HEK293 (cell line): ENCODE measurements around the gene KSR1.

Experiments
- CTCF ChIA-PET: fragments of 350-600 bp; formaldehyde crosslinking; extraction: SDS; loops from one replicate; lab custom pipeline; 2021; ENCODE audit warnings: antibody characterized with exemption; lab: Yijun Ruan, JAX
- POLR2A ChIA-PET: fragments of 300-600 bp; formaldehyde crosslinking; extraction: SDS; loops from one replicate; lab custom pipeline; 2020; ENCODE audit warnings: antibody characterized with exemption, inconsistent platforms; lab: Yijun Ruan, JAX
- H3K27ac ChIP-seq: fragments of 200-500 bp; sonication (Bioruptor generic); 2 replicates; pipeline ENCODE4 v1.5.1; 2014; ENCODE audit warnings: low read depth, low read length, control low read depth, inconsistent platforms; ENCODE audit errors: extremely low read depth
- H3K36me3 ChIP-seq, 2 experiments: fragments of 200-500 bp in 1 of 2; sonication (Bioruptor generic) in 1 of 2; 1 replicate in 1 of 2; 2 replicates in 1 of 2; pipeline ENCODE4 v1.5.1; 2014 to 2017; ENCODE audit warnings: inconsistent platforms in 2 of 2, low read length in 2 of 2; ENCODE audit not compliant: control insufficient read depth in 2 of 2, insufficient read depth in 1 of 2
- H3K4me1 ChIP-seq: fragments of 200-500 bp; sonication (Bioruptor generic); 2 replicates; pipeline ENCODE4 v1.5.1; 2014; ENCODE audit warnings: mild to moderate bottlenecking, low read length, inconsistent platforms; ENCODE audit not compliant: control insufficient read depth, insufficient read depth
- H3K4me3 ChIP-seq: 2 replicates; pipeline ENCODE4 v1.5.1; 2011; ENCODE audit warnings: low read depth, mild to moderate bottlenecking, control low read depth, low read length, moderate library complexity
- H3K9me3 ChIP-seq: fragments of 200-500 bp; sonication (Bioruptor generic); 2 replicates; pipeline ENCODE4 v1.5.1; 2014; ENCODE audit warnings: low read depth, low read length, inconsistent platforms; ENCODE audit not compliant: control insufficient read depth, insufficient read depth
- KLF1 ChIP-seq: fragments of 450-650 bp; formaldehyde crosslinking; IDR thresholded peaks from 2 replicates; pipeline ENCODE4 v1.5.1; 2016; ENCODE audit warnings: missing biosample characterization, missing genetic modification characterization
- SALL2 ChIP-seq: fragments of 450-650 bp; formaldehyde crosslinking; IDR thresholded peaks from 2 replicates; pipeline ENCODE4 v1.5.0; 2017; ENCODE audit warnings: missing biosample characterization, mild to moderate bottlenecking, missing genetic modification characterization, borderline replicate concordance
- SP7 ChIP-seq: fragments of 450-650 bp; formaldehyde crosslinking; IDR thresholded peaks from 2 replicates; pipeline ENCODE4 v1.5.1; 2016; ENCODE audit warnings: missing biosample characterization, missing genetic modification characterization
- ZBTB10 ChIP-seq: fragments of 450-650 bp; formaldehyde crosslinking; IDR thresholded peaks from 2 replicates; pipeline ENCODE4 v1.5.1; 2016; ENCODE audit warnings: missing biosample characterization, missing genetic modification characterization
- ZFP37 ChIP-seq: fragments of 450-650 bp; formaldehyde crosslinking; IDR thresholded peaks from 2 replicates; pipeline ENCODE4 v1.5.1; 2016; ENCODE audit warnings: missing biosample characterization, missing genetic modification characterization
- ZNF10 ChIP-seq: fragments of 450-650 bp; formaldehyde crosslinking; IDR thresholded peaks from 2 replicates; pipeline ENCODE4 v1.5.1; 2017; ENCODE audit warnings: missing biosample characterization, missing genetic modification characterization
- ZNF16 ChIP-seq: fragments of 450-650 bp; formaldehyde crosslinking; IDR thresholded peaks from 2 replicates; pipeline ENCODE4 v1.5.1; 2016; ENCODE audit warnings: low read depth, missing biosample characterization, missing genetic modification characterization
- ZNF26 ChIP-seq: fragments of 450-650 bp; formaldehyde crosslinking; IDR thresholded peaks from 2 replicates; pipeline ENCODE4 v1.5.1; 2016; ENCODE audit warnings: missing biosample characterization, missing genetic modification characterization
- ZNF404 ChIP-seq: fragments of 450-650 bp; formaldehyde crosslinking; IDR thresholded peaks from 2 replicates; pipeline ENCODE4 v1.5.1; 2017; ENCODE audit warnings: missing biosample characterization, missing genetic modification characterization
- ZNF501 ChIP-seq: fragments of 450-650 bp; formaldehyde crosslinking; IDR thresholded peaks from 2 replicates; pipeline ENCODE4 v1.5.1; 2016; ENCODE audit warnings: missing biosample characterization, missing genetic modification characterization
- ZNF513 ChIP-seq: fragments of 450-650 bp; IDR thresholded peaks from 2 replicates; pipeline ENCODE4 v1.5.1; 2018; ENCODE audit warnings: missing biosample characterization, missing genetic modification characterization
- ZNF544 ChIP-seq: fragments of 450-650 bp; formaldehyde crosslinking; IDR thresholded peaks from 2 replicates; pipeline ENCODE4 v1.5.0; 2017; ENCODE audit warnings: missing biosample characterization, missing genetic modification characterization
- ZNF571 ChIP-seq: fragments of 450-650 bp; formaldehyde crosslinking; IDR thresholded peaks from 2 replicates; pipeline ENCODE4 v1.5.0; 2017; ENCODE audit warnings: missing biosample characterization, missing genetic modification characterization
- ZNF585B ChIP-seq: fragments of 450-650 bp; formaldehyde crosslinking; IDR thresholded peaks from 2 replicates; pipeline ENCODE4 v1.5.1; 2016; ENCODE audit warnings: missing biosample characterization, missing genetic modification characterization
- ZNF658 ChIP-seq: fragments of 450-650 bp; formaldehyde crosslinking; IDR thresholded peaks from 2 replicates; pipeline ENCODE4; 2016; ENCODE audit warnings: missing biosample characterization, missing genetic modification characterization
- ZNF791 ChIP-seq: fragments of 450-650 bp; formaldehyde crosslinking; IDR thresholded peaks from 2 replicates; pipeline ENCODE4 v1.5.1; 2016; ENCODE audit warnings: missing biosample characterization, missing genetic modification characterization

The KSR1 gene

GRCh38 chr17:27497696-27498095 is 41.4 kb downstream of the KSR1 start:
- Histone ChIP-seq H3K4me1 (peaks cover 11% of the 10 kb centered on the region), H3K4me3 (no peak overlapping the region), H3K9me3 (no peaks in the 10 kb centered on the region), H3K27ac (no peak overlapping the region), H3K36me3 (peaks cover 0 to 5% of the 10 kb centered on the region in 2 experiments; a peak in 1 of 3 replicates)
- POLR2A ChIA-PET = no interaction called here
- no peak for TF ChIP-seq ZNF658 (tag by site-specific recombination)
- TF ChIP-seq ZNF16 (tag by site-specific recombination) = no peak
- no peak for TF ChIP-seq ZNF544
- TF ChIP-seq ZNF791 (tag by site-specific recombination) = no peak
- TF ChIP-seq ZNF404 (tag by site-specific recombination) = no peak
- no peak for TF ChIP-seq ZNF571 (tag by site-specific recombination)
- no peak for TF ChIP-seq KLF1 (tag by site-specific recombination)
- TF ChIP-seq SP7 (tag by site-specific recombination) = no peak
- no peak for TF ChIP-seq ZNF585B (tag by site-specific recombination)
- CTCF ChIA-PET = interaction anchor here (0.6 to 1.7 kb wide), 2 partner anchors 102 to 996 kb away, joined by 3 to 4 read pairs; no protein-coding TSS in a partner anchor

- TF ChIP-seq ZNF571 (tag by site-specific recombination) = no peak
- TF ChIP-seq SALL2 (tag by site-specific recombination) = no peak
- TF ChIP-seq ZNF10 = no peak
- TF ChIP-seq ZNF513 = no peak
- no peak for TF ChIP-seq ZBTB10
- TF ChIP-seq ZNF26 (tag by site-specific recombination) = no peak
- TF ChIP-seq ZNF501 (tag by site-specific recombination) = no peak
- TF ChIP-seq ZFP37 (tag by site-specific recombination) = no peak
- ChIA-PET POLR2A (interaction anchor here (0.7 to 0.8 kb wide), 2 partner anchors 39 to 44 kb away, joined by 3 read pairs; no protein-coding TSS in a partner anchor), CTCF (interaction anchor here (0.7 to 1.7 kb wide), 3 partner anchors 36 to 101 kb away, joined by 3 to 4 read pairs (median 4); no protein-coding TSS in a partner anchor)
- H3K27ac ChIP-seq = no peak overlapping the region
- no peaks in the 10 kb centered on the region for H3K9me3 ChIP-seq
- peaks cover 0 to 5% of the 10 kb centered on the region in 2 experiments; a peak in 1 of 3 replicates for H3K36me3 ChIP-seq
- no peak overlapping the region for H3K4me3 ChIP-seq
- peaks cover 9% of the 10 kb centered on the region for H3K4me1 ChIP-seq
These were observed 42.5 kb downstream of the KSR1 start for GRCh38 chr17:27498615-27499309.
